IMR-90 (cell line): ENCODE data around the gene CMC2. TPM values are rescaled to one million over a fixed set of nuclear protein-coding genes. Genes with fewer than 3 reads are reported as not detected.
A peak's percentile ranks its signal among the peaks of the same experiment; 100 is the strongest.

Experiments
- ATAC-seq: fragments of 200-7000 bp; cut with Tn5 transposase; 2 replicates; pipeline ENCODE4 v1.9.1; 2020; ENCODE audit warnings: low read depth, mild to moderate bottlenecking, moderate library complexity
- BruUV-seq: library from RNA; stranded (reverse); fragments of 400-500 nt; replicated peaks from 2 replicates; lab custom pipeline; 2021; lab: Mats Ljungman, UMichigan
- CTCF ChIA-PET: fragments of 300-600 bp; formaldehyde crosslinking; extraction: SDS; loops from one replicate; lab custom pipeline; 2021; ENCODE audit warnings: antibody characterized with exemption; lab: Yijun Ruan, JAX
- POLR2A ChIA-PET: fragments of 300-600 bp; sonication (Branson Sonifier 250); formaldehyde crosslinking; loops from one replicate; lab custom pipeline; 2022; ENCODE audit warnings: antibody characterized with exemption; ENCODE audit not compliant: unreplicated experiment; lab: Charles Lee
- DNase-seq: peaks from one replicate; pipeline ENCODE4 v3.0.0; 2013
- H2AFZ ChIP-seq: replicated peaks from 2 replicates; pipeline ENCODE3; 2013; ENCODE audit warnings: low read length, mild to moderate bottlenecking; ENCODE audit not compliant: poor library complexity
- H2AK5ac ChIP-seq: 2 replicates; pipeline ENCODE4 v1.6.1; 2013; ENCODE audit warnings: low read depth, low read length, inconsistent platforms
- H2AK9ac ChIP-seq: replicated peaks from 2 replicates; pipeline ENCODE3; 2013; ENCODE audit warnings: mild to moderate bottlenecking, low read depth, low read length, moderate library complexity; ENCODE audit not compliant: poor library complexity
- H2BK120ac ChIP-seq: 2 replicates; pipeline ENCODE4 v1.6.1; 2013; ENCODE audit warnings: low read depth, low read length, inconsistent platforms
- H2BK15ac ChIP-seq: 3 replicates; pipeline ENCODE4 v1.6.1; 2013; ENCODE audit warnings: low read depth, low read length, inconsistent platforms
- H2BK20ac ChIP-seq: 2 replicates; pipeline ENCODE4 v1.6.1; 2013; ENCODE audit warnings: low read depth, mild to moderate bottlenecking, inconsistent platforms, low read length, moderate library complexity
- H2BK5ac ChIP-seq: 2 replicates; pipeline ENCODE4 v1.6.1; 2013; ENCODE audit warnings: mild to moderate bottlenecking, low read depth, low read length, inconsistent platforms; ENCODE audit not compliant: poor library complexity, severe bottlenecking
- H3K14ac ChIP-seq: replicated peaks from 2 replicates; pipeline ENCODE4 v1.6.1; 2013; ENCODE audit warnings: low read depth, low read length, inconsistent platforms
- H3K18ac ChIP-seq: 2 replicates; pipeline ENCODE4 v1.6.1; 2013; ENCODE audit warnings: low read depth, low read length, control low read depth
- H3K23ac ChIP-seq: 2 replicates; pipeline ENCODE4 v1.6.1; 2013; ENCODE audit warnings: low read depth, low read length, inconsistent platforms
- H3K27ac ChIP-seq: 2 replicates; pipeline ENCODE4 v1.5.1; 2013; ENCODE audit warnings: mild to moderate bottlenecking, control low read depth, low read length; ENCODE audit not compliant: insufficient read depth
- H3K27me3 ChIP-seq: 2 replicates; pipeline ENCODE4 v1.6.1; 2013; ENCODE audit warnings: low read length; ENCODE audit not compliant: control insufficient read depth, insufficient read depth
- H3K36me3 ChIP-seq: 2 replicates; pipeline ENCODE4 v1.6.1; 2013; ENCODE audit warnings: low read length, mixed read lengths; ENCODE audit not compliant: control insufficient read depth, insufficient read depth
- H3K4ac ChIP-seq: 2 replicates; pipeline ENCODE4 v1.6.1; 2013; ENCODE audit warnings: low read depth, low read length, inconsistent platforms
- H3K4me1 ChIP-seq: 2 replicates; pipeline ENCODE4 v1.6.1; 2013; ENCODE audit warnings: low read length, mixed read lengths; ENCODE audit not compliant: control insufficient read depth, insufficient read depth
- H3K4me2 ChIP-seq: 2 replicates; pipeline ENCODE4 v1.6.1; 2013; ENCODE audit warnings: low read depth, mild to moderate bottlenecking, control low read depth, low read length, moderate library complexity
- H3K4me3 ChIP-seq: 2 replicates; pipeline ENCODE4 v1.5.1; 2013; ENCODE audit warnings: low read depth, mild to moderate bottlenecking, control low read depth, low read length, moderate library complexity; ENCODE audit not compliant: insufficient read depth
- H3K56ac ChIP-seq: 2 replicates; pipeline ENCODE4 v1.6.1; 2013; ENCODE audit warnings: low read length, inconsistent platforms; ENCODE audit not compliant: insufficient read depth; ENCODE audit errors: extremely low read depth
- H3K79me1 ChIP-seq, 2 experiments: 2 replicates each; pipeline ENCODE4 v1.6.1; 2013; ENCODE audit warnings: low read length in 2 of 2, inconsistent platforms in 1 of 2, low read depth in 1 of 2
- H3K9ac ChIP-seq: 2 replicates; pipeline ENCODE4 v1.6.1; 2013; ENCODE audit warnings: low read depth, low read length, control low read depth
- H3K9me1 ChIP-seq: 2 replicates; pipeline ENCODE4 v1.6.1; 2013; ENCODE audit warnings: low read length, inconsistent platforms; ENCODE audit not compliant: insufficient read depth
- H3K9me3 ChIP-seq: 2 replicates; pipeline ENCODE4 v1.6.1; 2013; ENCODE audit warnings: low read length; ENCODE audit not compliant: control insufficient read depth, insufficient read depth
- H4K20me1 ChIP-seq: 2 replicates; pipeline ENCODE4 v1.6.1; 2013; ENCODE audit warnings: low read length, inconsistent platforms; ENCODE audit not compliant: insufficient read depth
- H4K5ac ChIP-seq: 2 replicates; pipeline ENCODE4 v1.6.1; 2013; ENCODE audit warnings: mild to moderate bottlenecking, low read depth, low read length, control low read depth
- H4K8ac ChIP-seq, 2 experiments: 2 replicates each; pipeline ENCODE4 v1.6.1; 2013; ENCODE audit warnings: low read depth in 2 of 2, low read length in 2 of 2, control low read depth in 1 of 2, inconsistent platforms in 1 of 2
- H4K91ac ChIP-seq: 2 replicates; pipeline ENCODE4 v1.6.1; 2013; ENCODE audit warnings: low read depth, low read length, inconsistent platforms; ENCODE audit not compliant: insufficient read depth
- BHLHE40 ChIP-seq: fragments of 150-350 bp; IDR thresholded peaks from 2 replicates; pipeline ENCODE4 v1.6.1; 2016; ENCODE audit warnings: mild to moderate bottlenecking, low read depth, low read length
- CEBPB ChIP-seq: IDR thresholded peaks from 2 replicates; pipeline ENCODE4 v1.6.1; 2012; ENCODE audit warnings: low read depth, low read length, improper control_type of control experiment
- CHD1 ChIP-seq: IDR thresholded peaks from 2 replicates; pipeline ENCODE4 v1.6.1; 2012; ENCODE audit warnings: low read depth, low read length, improper control_type of control experiment
- ELK1 ChIP-seq: fragments of 150-350 bp; IDR thresholded peaks from 2 replicates; pipeline ENCODE4 v1.6.1; 2016; ENCODE audit warnings: low read depth, mild to moderate bottlenecking, low read length, moderate library complexity, borderline replicate concordance
- MAFK ChIP-seq: IDR thresholded peaks from 2 replicates; pipeline ENCODE4 v1.6.1; 2012; ENCODE audit warnings: low read depth, low read length, improper control_type of control experiment
- MAZ ChIP-seq: IDR thresholded peaks from 2 replicates; pipeline ENCODE4 v1.6.1; 2012; ENCODE audit warnings: low read depth, mild to moderate bottlenecking, low read length, improper control_type of control experiment, moderate library complexity, borderline replicate concordance
- MXI1 ChIP-seq: IDR thresholded peaks from 2 replicates; pipeline ENCODE4 v1.6.1; 2012; ENCODE audit warnings: low read depth, mild to moderate bottlenecking, low read length, moderate library complexity, borderline replicate concordance
- NFE2L2 ChIP-seq: fragments of 150-350 bp; IDR thresholded peaks from 2 replicates; pipeline ENCODE4 v1.6.1; 2016; ENCODE audit warnings: low read depth, mild to moderate bottlenecking, low read length
- POLR2A ChIP-seq: IDR thresholded peaks from 2 replicates; pipeline ENCODE4 v1.6.1; 2012; ENCODE audit warnings: mild to moderate bottlenecking, low read depth, low read length
- RCOR1 ChIP-seq: IDR thresholded peaks from 2 replicates; pipeline ENCODE4 v1.6.1; 2012; ENCODE audit warnings: mild to moderate bottlenecking, low read length, improper control_type of control experiment; ENCODE audit not compliant: insufficient replicate concordance
- USF2 ChIP-seq: fragments of 150-350 bp; IDR thresholded peaks from 2 replicates; pipeline ENCODE4 v1.6.1; 2017; ENCODE audit warnings: mild to moderate bottlenecking, antibody characterized with exemption, low read length, low read depth
- dilution Hi-C: fragments of 300-500 bp; cut with HindIII; formaldehyde crosslinking; loops from one replicate; pipeline ENCODE4 v1.14.3; 2018; ENCODE audit warnings: low sequenced_read_pairs; ENCODE audit not compliant: unreplicated experiment
- in situ Hi-C: fragments of 300-500 bp; cut with MboI; formaldehyde crosslinking; loops from 3 replicates; pipeline ENCODE4 v1.14.3; 2019; ENCODE audit warnings: low sequenced_read_pairs, inconsistent platforms, mixed read lengths
- intact Hi-C: fragments of 100-400 bp; cut with micrococcal nuclease; formaldehyde crosslinking; loops from 2 replicates; pipeline ENCODE4 v1.10.0; 2022
- polyA plus RNA-seq, 3 experiments: library from polyadenylated mRNA; depleted of rRNA; stranded (reverse); fragments of >200 nt; gene quantifications; 2 replicates each; pipeline ENCODE4 v1.2.3, GENCODE V29; 2012; ENCODE audit warnings: low replicate concordance in 1 of 3
- total RNA-seq: library from RNA; depleted of rRNA; stranded (reverse); fragments of >200 nt; gene quantifications from 2 replicates; pipeline ENCODE4 v1.2.3, GENCODE V29; 2012

Gene CMC2
- total and polyA plus RNA-seq, 2 of the 4 experiments (the other 2 are of a cell fraction): 57.0 to 104 TPM

GRCh38 chr16:80993834-80994233, 12.9 kb downstream of the CMC2 start:
- intact Hi-C loops (no loop called here), dilution Hi-C loops (no loop called here), in situ Hi-C loops (no loop called here)
- peak overlapping the region; percentile 62; the same call in 1 of the 3 replicates for H2BK15ac ChIP-seq
- no peaks in the 10 kb centered on the region for H3K27me3 ChIP-seq
- no peaks in the 10 kb centered on the region; the same call in 1 of the 2 replicates for H4K20me1 ChIP-seq
- H2AFZ ChIP-seq: no peak overlapping the region
- H3K56ac ChIP-seq: peak overlapping the region; percentile 10; the same call in 1 of the 2 replicates
- H3K79me1 ChIP-seq: peaks cover 30 to 45% of the 10 kb centered on the region in 2 experiments
- H2AK5ac ChIP-seq: no peak overlapping the region
- peak overlapping the region; percentile 72 for H4K5ac ChIP-seq
- H3K9me1 ChIP-seq: no peaks in the 10 kb centered on the region; the same call in 1 of the 2 replicates
- H3K4me1 ChIP-seq: peaks cover 13% of the 10 kb centered on the region
- H2AK9ac ChIP-seq: no peak overlapping the region
- DNase-seq (no peak), ATAC-seq (no peak; the same call in 1 of the 2 replicates)
- no peak overlapping the region for H3K9ac ChIP-seq
- peak overlapping the region; percentile 59; the same call in 1 of the 2 replicates for H3K14ac ChIP-seq
- H3K27ac ChIP-seq: peak overlapping the region; percentile 64; the same call in 1 of the 2 replicates
- ChIA-PET CTCF (interaction anchor here (1.0 kb wide), 1 partner anchor 11 kb away, joined by 7 read pairs; no protein-coding TSS in a partner anchor), POLR2A (no interaction called here)
- H2BK5ac ChIP-seq: peak overlapping the region; percentile 57
- TF ChIP-seq MAZ (no peak), MAFK (no peak), USF2 (no peak), ELK1 (no peak), POLR2A (no peak), CEBPB (no peak), BHLHE40 (no peak), NFE2L2 (no peak), RCOR1 (no peak), MXI1 (no peak), CHD1 (no peak)
- H3K4me2 ChIP-seq: peak overlapping the region; percentile 78; the same call in 1 of the 2 replicates
- H2BK20ac ChIP-seq: peak overlapping the region; percentile 51; the same call in 1 of the 2 replicates
- H3K9me3 ChIP-seq: no peaks in the 10 kb centered on the region
- no TSS peak for BruUV-seq
- H4K91ac ChIP-seq: no peak overlapping the region; the same call in 1 of the 2 replicates
- no peaks in the 10 kb centered on the region; the same call in 1 of the 2 replicates for H3K36me3 ChIP-seq
- H2BK120ac ChIP-seq: peak overlapping the region; percentile 71; the same call in 1 of the 2 replicates
- peak overlapping the region; percentile 57; the same call in 1 of the 2 replicates for H3K23ac ChIP-seq
- H4K8ac ChIP-seq: peak overlapping the region in 1 of 2 experiments; percentile 29; a peak in 2 of 4 replicates
- peak overlapping the region; percentile 47; the same call in 1 of the 2 replicates for H3K4ac ChIP-seq
- H3K18ac ChIP-seq: peak overlapping the region; percentile 93; the same call in 1 of the 2 replicates
- no peak overlapping the region for H3K4me3 ChIP-seq
